GM18867 (cell line): ENCODE measurements around the gene THOC5.
A peak's percentile ranks its signal among the peaks of the same experiment; 100 is the strongest.
"Not testable (repeated sequence)": the region's sequence is repeated elsewhere in the genome, so short reads cannot be mapped to it uniquely, and the experiment has no call there.

Source experiments
- ATAC-seq: cut with Tn5 transposase; IDR thresholded peaks from one replicate; pipeline ENCODE4 v1.9.1; 2021; ENCODE audit warnings: mild to moderate bottlenecking, moderate library complexity; ENCODE audit not compliant: unreplicated experiment

THOC5 gene

DNA sequence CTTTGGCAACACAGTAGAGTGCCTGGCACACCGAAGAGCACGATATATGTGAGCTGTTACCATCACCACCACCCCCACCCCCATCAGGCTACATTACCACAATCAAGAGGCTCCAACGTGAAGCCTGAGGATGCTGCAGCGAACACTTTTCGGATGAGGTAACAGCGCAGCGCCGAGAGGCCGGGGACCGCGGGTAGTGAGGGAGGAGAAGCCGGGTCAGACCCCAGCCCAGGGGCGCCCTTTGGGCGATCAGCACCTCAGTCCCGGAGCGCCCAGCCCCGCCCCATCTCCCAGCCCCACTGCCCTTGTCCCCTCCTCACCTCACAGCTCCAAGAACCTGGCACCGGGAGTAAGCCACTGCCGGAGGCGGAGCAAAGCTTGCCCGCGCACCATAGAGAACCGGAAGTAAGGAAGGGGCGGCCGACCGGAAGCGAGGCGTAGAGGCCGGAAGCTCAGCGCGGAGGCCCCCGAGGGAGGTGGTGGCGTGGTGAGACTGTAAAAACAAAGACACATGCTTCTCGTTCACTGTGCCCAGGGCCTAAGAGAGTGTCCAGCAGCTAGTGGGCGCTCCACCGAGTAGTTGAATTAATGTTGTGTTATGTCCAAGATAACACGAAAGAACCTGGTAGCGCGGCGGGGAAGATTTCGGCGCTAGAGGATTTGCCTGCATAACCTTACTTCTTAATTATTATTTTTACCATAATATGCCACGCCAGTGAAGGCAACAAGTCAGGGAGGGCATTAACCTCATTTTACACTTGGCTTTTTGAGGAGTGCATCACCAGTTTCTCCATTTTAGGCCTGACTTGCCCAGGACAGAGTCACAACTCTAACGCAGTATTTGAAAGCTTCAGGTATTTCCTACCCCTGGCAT lies at the start of gene THOC5:
Gene THOC5, minus strand, starts transcription at position 407 of the 874 bp plus-strand sequence. CDS start 4,610 bp downstream, outside the sequence.
- ATAC-seq: peak; percentile 93

- no peak for ATAC-seq
Measured at GRCh38 chr22:29598684-29599020, 45.1 kb upstream of the THOC5 start.

DNA sequence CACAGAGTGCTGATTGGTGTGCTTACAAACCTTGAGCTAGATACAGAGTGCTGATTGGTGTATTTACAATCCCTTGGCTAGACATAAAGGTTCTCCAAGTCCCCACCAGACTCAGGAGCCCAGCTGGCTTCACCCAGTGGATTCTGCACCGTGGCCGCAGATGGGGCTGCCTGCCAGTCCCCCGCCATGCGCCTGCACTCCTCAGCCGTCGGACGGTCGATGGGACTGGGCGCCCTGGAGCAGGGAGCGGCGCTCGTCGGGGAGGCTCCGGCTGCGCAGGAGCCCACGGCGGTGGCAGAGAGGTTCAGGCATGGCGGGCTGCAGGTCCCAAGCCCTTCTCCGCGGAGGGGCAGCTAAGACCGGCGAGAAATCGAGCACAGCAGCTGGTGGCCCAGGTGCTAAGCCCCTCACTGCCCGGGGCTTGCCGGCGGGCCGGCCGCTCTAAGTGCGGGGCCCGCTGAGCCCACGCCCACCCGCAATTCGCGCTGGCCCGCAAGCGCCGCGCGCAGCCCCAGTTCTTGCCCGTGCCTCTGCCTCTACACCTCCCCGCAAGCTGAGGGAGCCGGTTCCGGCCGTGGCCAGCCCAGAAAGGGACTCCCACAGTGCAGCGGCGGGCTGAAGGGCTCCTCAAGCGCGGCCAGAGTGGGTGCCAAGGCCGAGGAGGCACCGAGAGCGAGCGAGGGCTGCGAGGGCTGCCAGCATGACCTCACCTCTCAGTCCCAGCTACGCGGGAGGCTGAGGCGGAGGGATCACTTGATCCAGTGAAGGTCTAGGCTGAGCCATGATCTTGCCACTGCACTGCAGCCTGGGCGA lies 44.5 kb upstream of the THOC5 start:
- ATAC-seq: not testable (repeated sequence)

DNA sequence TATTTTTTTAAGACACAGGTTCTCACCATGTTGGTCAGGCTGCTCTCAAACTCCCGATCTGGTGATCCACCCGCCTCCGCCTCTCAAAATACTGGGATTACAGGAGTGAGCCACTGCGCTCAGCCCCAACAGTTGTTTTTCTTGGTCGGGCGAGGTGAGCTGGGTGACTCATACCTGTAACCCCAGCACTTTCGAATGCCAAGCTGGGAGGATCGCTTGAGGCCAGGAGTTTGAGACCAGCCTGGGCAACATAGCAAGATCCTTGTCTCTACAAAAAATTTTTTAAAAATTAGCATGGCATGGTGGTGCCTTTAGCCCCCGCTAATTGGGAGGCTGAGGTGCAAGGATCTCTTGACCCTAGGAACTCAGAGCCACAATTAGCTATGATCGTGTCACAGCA lies 42.9 kb upstream of the THOC5 start:
- ATAC-seq: no peak

GRCh38 chr22:29594447-29594846 lies 40.9 kb upstream of the THOC5 start:
- not testable (repeated sequence) for ATAC-seq

GRCh38 chr22:29593923-29594322 lies 40.4 kb upstream of the THOC5 start:
- ATAC-seq: no peak

DNA sequence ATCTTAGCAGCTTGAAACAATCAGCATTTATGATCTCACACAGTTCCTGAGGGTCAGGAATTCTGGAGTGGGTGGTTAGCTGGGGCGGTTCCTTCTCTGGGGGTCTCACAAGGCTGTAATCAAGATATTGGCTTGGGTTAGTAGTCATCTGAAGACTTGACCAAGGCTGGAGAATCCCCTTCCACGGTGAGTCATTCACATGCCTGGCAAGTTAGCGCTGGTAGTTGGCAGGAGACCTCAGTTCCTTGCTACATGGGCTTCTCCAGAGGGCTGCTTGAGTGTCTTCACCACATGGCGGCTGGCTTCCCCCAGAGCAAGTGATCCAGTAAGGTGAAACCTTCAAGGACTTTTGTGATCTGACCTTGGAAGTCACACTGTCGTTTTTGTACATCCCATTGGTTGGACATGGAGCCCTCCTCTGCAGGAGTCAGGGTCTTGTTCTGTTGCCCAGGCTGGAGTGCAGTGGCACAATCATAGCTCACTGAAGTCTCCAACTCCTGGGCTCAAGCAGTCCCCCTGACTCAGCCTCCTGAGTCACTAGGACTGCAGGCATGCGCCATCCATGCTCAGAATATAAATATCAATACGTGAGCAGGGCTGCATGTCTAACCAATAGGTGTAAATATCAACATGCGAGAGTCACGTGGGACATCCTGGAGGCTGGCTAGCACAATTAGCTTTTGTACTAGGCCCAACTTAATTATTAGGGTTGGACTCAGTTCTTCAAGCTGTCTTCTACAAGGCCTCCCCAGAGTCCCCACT lies 34.6 kb upstream of the THOC5 start:
- ATAC-seq: no peak

- ATAC-seq: not testable (repeated sequence)
Measured at GRCh38 chr22:29586193-29586705, 32.7 kb upstream of the THOC5 start.

DNA sequence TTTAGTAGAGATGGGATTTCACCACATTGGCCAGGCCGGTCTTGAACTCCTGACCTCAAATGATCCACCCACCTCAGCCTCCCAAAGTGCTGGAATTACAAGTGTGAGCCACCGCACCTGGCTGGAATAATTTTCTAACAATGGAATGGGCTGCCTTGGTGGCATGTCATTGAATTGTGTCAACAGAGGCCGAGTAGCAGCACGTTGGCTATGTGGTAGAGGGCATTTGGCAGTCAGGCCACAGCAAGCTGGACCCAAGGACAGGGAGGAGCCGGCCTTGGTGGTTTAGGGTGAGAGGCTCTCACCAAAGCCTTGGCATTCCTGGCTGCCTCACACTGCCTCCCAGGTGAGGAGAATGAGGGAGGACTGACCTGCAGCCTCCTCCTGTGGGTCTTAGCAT lies 31.4 kb upstream of the THOC5 start:
- ATAC-seq: no peak

DNA sequence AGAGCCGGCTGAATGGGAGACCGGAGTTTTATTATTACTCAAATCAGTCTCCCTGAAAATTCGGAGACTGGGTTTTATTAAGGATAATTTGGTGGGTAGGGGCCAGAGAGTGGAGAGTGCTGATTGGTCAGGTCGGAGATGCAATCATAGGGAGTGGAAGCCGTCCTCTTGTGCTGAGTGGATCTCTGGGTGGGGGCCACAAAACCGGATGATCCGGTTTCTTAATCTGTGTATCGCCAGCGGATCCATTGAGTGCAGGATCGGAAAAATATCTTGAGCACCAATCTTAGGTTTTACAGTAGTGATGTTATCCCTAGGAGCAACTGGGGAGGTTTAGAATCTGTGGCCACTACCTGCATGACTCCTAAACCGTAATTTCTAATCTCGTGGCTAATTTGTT lies 28.2 kb upstream of the THOC5 start:
- no peak for ATAC-seq

DNA sequence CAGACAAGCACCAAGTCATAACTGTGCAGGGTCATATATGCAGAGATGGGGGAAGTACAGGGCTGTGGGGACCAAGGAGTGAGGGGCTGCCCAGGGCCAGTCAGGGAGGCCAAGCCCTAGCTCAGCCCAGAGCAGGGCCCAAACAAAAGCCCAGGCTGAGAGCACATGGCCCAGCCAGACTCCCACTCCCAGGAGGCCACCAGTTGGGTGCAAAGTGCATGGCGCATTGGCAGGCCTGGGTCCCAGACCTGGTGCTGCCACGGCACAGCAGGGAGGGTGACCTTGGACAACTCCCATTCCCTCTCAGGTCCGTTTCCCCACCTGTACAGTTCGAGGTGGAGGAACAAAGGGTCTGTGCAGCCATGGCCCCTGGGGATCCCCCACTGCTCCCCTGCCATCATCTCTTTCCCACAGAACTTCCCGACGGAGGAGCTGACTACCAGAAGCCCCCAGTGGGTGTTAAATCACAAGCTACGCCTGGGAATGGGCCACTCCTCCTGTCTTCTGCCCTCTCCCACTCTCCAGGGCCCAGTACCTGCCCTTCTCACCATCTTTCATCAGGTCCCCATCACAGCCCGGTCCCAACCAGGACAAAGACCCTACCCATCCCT lies 26.7 kb upstream of the THOC5 start:
- ATAC-seq: peak; percentile 12

- no peak for ATAC-seq
Measured at GRCh38 chr22:29578462-29579200, 25.1 kb upstream of the THOC5 start.

GRCh38 chr22:29574762-29575450 lies 21.3 kb upstream of the THOC5 start:
- ATAC-seq: no peak

DNA sequence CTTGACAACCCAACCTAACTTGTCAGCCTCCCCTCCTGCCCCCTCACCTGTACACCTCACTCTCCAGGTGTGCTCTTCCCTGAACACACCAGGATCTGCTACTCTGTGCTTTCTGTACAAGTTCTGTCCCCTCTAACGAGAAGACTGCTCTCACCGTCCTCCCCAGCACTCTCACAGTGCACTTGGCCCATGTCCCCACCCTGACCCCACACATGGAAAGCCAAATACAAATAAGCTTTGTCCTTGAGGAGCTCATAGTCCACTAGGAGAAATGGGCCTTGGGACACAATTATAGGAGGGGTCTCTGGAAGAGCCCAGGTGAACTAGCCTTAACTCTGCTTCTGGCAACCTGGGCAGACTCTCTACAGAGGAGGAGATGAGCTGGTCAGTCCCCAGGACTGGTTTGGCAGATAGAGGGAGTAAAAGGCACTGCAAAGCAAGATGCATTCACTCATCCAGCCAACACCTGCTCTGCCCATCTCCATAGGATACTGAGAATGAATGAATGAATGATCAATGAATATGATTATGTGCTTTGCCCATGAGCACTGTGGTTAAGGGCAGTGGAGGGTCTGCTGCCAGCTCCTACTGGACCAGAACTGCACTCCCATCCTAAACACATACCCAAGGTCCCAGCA lies 17.5 kb upstream of the THOC5 start:
- ATAC-seq: no peak

GRCh38 chr22:29570456-29570855 lies 16.9 kb upstream of the THOC5 start:
- ATAC-seq: no peak

DNA sequence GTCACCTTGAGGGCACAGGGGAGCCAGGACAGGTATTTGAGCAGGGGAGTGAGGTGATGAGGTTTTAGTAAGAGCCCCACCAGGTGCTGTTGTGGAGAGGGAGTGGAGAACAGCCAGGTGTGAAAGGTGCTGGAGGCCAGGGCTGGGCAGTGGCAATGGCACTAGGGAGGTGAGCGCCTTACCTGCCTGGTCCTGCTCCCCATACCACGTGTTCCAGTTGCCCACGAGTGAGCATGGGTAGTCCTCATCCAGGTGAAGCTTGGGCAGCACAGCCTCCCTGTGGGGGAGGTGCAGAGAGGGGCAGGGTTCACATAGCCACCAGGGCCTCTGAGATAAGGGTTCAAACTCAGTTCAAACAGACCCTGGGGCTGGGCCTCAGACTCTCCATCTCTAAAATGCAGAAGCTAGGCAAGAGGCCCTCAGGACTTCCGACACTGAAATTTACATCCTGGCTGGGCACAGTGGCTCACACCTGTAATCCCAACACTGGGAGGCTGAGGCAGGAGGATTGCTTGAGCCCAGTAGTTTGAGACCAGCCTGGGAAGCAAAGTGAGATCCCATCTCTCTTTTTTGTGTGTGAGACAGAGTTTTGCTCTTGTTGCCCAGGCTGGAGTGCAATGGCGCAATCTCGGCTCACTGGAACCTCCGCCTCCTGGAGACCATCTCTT lies 15.6 kb upstream of the THOC5 start:
- ATAC-seq: no peak

DNA sequence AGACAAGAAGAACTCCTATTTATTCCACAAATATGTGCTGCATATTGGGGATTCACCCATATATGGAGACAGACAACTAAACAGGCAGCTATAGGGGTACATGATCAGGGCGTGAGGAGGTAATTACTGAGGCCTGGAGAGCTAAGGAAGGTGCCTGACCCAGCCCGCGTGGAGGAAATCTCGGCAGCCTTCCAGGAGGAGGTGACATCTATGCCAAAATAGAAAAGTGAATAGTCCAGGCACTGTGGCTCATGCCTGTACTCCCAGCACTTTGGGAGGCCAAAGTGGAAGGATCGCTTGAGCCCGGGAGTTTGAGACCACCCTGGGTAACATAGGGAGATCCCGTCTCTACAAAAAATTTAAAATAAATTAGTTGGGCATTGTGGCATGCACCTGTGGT lies 13.8 kb upstream of the THOC5 start:
- ATAC-seq: no peak

DNA sequence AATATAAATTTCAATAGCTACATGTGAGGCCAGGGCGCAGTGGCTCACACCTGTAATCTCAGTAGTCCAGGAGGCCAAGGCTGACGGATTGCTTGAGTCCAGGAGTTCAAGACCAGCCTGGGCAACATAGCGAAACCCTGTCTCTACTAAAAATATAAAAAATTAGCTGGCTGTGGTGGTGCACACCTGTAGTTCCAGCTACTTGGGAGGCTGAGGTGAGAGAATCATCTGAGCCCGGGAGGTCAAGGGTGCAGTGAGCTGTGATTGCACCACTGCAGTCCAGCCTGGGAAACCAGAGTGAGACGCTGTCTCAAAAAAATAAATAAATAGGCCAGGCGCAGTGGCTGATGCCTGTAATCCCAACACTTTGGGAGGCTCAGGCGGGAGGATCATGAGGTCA lies 13.0 kb upstream of the THOC5 start:
- not testable (repeated sequence) for ATAC-seq
